Spinal cord (tissue), 9 donors: Measurements from ENCODE around the gene MSL3B.

Source experiments
- DNase-seq, 6 donors: peaks; one replicate each; pipeline versions ENCODE4 v3.0.0 to v3.0.0-alpha.2; 2013 to 2015; ENCODE audit warnings: low spot score in 6 of 6, low read depth in 4 of 6
- H3K27ac ChIP-seq: one replicate; pipeline ENCODE4 v1.5.1; 2013; ENCODE audit warnings: low read depth, low read length, control low read depth
- H3K27me3 ChIP-seq: one replicate; pipeline ENCODE4 v1.6.1; 2013; ENCODE audit warnings: low read length; ENCODE audit not compliant: control insufficient read depth, insufficient read depth
- H3K36me3 ChIP-seq: one replicate; pipeline ENCODE4 v1.6.1; 2013; ENCODE audit warnings: low read length; ENCODE audit not compliant: control insufficient read depth, insufficient read depth
- H3K4me1 ChIP-seq: one replicate; pipeline ENCODE4 v1.6.1; 2013; ENCODE audit warnings: low read length; ENCODE audit not compliant: control insufficient read depth, insufficient read depth
- H3K4me3 ChIP-seq: one replicate; pipeline ENCODE4 v1.5.1; 2013; ENCODE audit warnings: low read depth, low read length, control low read depth
- H3K9me3 ChIP-seq: one replicate; pipeline ENCODE4 v1.6.1; 2013; ENCODE audit warnings: low read length; ENCODE audit not compliant: control insufficient read depth, insufficient read depth
- WGBS: methylation state at CpG from one replicate; pipeline ENCODE4 v1.1.5; 2013; ENCODE audit warnings: missing lambda C conversion rate; ENCODE audit not compliant: insufficient coverage; 5-methylcytosine and 5-hydroxymethylcytosine counted together
- donor health status: healthy.

Gene MSL3B

DNA sequence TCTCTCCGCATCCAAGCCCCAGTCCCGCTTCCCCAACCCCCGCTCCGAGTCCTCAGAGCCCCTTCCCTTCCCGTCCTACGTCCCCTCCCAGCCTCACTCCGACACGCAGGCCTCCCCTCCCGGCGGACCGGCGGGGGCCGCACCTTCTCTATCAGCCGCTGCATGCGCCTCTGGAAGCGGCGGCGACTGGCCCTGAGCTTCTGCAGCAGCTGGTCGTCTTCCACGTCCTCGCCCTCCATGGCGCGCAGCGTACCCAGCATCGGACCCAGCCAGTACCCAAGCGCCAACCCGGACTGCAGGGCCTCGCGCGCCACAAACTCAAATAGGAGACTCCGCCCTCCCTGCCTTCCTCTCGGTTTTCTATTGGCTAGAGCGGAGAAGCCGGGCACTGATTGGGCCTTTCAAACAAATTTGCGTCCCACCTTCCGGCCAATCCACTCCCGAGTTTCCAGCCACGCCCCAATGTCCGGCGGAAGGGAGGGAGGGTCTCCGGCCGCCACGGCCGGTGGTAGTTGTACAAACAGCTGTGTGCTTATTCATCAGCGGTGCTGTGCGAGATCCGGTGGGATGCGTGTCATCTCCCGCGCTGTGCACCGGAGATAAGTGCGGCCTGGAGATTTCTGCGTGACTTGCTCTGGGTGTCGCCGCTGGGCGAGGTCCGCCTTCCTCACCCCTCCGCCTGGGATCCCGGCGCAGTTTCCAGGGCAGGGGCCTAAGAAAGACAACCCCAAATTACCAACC is 13.8 kb downstream of the MSL3B start, which contains the start of gene HJURP:
TSS of gene HJURP (minus strand) at position 295 of the 741 bp plus-strand sequence. CDS start at position 260, 35 bp downstream.
- DNase-seq, result peak; percentile 81 to 99 (median 92)
- WGBS, result 0% methylated on average over 55 of the region's 60 CpGs
- peak within 1 kb of the TSS; percentile 82 for H3K27ac ChIP-seq

DNA sequence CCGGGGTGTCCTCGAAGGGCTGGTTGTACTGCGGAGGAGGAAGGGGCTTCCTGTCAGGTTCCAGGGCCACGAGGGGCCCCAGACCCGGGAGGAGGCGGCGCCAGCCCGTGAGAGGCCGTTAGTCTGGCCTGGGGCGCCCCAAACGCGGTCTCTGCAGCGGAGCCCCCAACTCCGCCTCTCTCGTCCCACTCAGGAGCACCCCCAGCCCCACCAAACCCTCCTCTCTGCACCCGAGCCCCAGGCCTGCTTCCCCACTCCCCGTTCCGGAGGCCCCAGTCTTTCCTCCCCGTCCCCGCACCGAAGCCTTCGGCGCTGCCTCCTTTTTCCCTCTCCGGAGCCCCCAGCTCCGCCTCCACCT is 14.3 kb downstream of the MSL3B start:
- no peaks in the 10 kb centered on the region for H3K27me3 ChIP-seq
- no peak for DNase-seq
- peaks cover 14% of the 10 kb centered on the region for H3K4me1 ChIP-seq
- no peaks in the 10 kb centered on the region for H3K9me3 ChIP-seq
- peak overlapping the region; percentile 88 for H3K4me3 ChIP-seq
- 0% methylated on average over 25 of the region's 25 CpGs for WGBS
- peaks cover 13% of the 10 kb centered on the region for H3K36me3 ChIP-seq
- peak overlapping the region; percentile 22 for H3K27ac ChIP-seq

More for the DNA sequence above, 13.8 kb downstream of the MSL3B start, which contains the start of gene HJURP:
- Histone ChIP-seq H3K4me3 (peak within 1 kb of the TSS; percentile 88), H3K36me3 (peaks cover 10% of the 10 kb centered on the region), H3K9me3 (no peaks in the 10 kb centered on the region), H3K27me3 (no peaks in the 10 kb centered on the region), H3K4me1 (peaks cover 14% of the 10 kb centered on the region)

DNA sequence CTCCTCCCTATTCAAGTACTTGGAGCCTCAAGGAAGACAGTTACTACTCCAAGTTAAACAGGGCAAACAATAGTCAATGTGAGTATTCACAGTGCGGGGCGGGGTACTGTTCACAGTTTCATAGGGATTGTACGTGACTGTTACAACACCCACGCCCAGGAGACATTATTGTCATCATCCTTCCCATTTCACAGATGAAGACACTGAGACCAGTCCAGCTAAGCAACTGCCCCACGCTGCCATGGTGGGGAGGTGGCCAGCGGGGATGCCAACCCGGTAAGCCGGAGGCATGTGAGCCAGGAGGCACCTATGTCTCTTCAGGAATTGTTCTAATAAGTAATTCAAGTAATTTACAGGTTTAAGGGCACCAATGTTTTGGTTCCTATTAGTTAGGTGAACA is 14.8 kb downstream of the MSL3B start:
- DNase-seq, result no peak
- peaks cover 14% of the 10 kb centered on the region for H3K4me1 ChIP-seq
- no peaks in the 10 kb centered on the region for H3K9me3 ChIP-seq
- peaks cover 18% of the 10 kb centered on the region for H3K36me3 ChIP-seq
- peak overlapping the region; percentile 88 for H3K4me3 ChIP-seq
- no peak overlapping the region for H3K27ac ChIP-seq
- H3K27me3 ChIP-seq, result no peaks in the 10 kb centered on the region
- 16% methylated on average over 5 of the region's 8 CpGs for WGBS

DNA sequence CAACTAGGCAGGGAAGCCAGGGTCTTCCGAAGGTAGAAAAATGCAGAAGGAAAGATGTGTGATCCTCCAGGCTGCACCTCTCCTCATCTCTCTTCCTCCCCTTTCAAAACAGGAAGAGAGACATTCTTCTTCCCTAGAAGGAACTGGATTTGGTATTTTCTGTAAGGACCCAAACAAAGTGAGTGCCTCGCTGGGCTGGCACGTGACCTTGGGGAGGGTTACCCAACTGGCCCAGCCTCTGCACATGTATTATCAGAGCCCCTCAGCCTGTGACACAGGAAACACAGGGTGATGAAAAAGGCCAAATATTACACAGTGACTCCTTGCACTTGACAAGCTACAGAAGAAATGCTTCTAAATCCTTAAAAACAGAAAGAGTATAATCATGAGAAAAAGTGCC is 16.1 kb downstream of the MSL3B start:
- H3K4me1 ChIP-seq, result peaks cover 14% of the 10 kb centered on the region
- H3K9me3 ChIP-seq, result no peaks in the 10 kb centered on the region
- peaks cover 24% of the 10 kb centered on the region for H3K36me3 ChIP-seq
- H3K4me3 ChIP-seq, result no peak overlapping the region
- no peaks in the 10 kb centered on the region for H3K27me3 ChIP-seq
- H3K27ac ChIP-seq, result no peak overlapping the region
- WGBS, result 83% methylated on average over 2 of the region's 3 CpGs
- no peak for DNase-seq

DNA sequence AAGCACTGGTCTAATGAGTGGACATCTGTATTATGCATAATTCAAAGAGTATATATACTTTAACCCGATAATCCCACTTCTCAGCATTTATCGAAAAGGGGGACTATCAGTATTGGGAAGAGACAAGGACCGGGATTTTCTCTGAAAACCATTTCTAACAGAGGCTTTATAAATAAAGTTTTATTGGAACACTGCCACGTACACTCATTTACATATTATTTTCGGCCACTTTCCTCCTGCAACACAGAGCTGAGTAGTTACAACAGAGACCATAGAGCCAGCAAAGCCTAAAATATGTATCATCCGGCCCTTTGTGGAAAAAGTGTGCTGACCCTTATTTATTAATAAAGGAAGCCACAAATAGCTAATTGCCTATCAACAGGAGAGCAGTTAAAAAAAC is 17.0 kb downstream of the MSL3B start:
- Histone ChIP-seq H3K27ac (no peak overlapping the region), H3K27me3 (no peaks in the 10 kb centered on the region), H3K36me3 (peaks cover 26% of the 10 kb centered on the region), H3K4me3 (no peak overlapping the region), H3K4me1 (peaks cover 14% of the 10 kb centered on the region), H3K9me3 (no peaks in the 10 kb centered on the region)
- DNase-seq, result no peak
- no CpG with 5 or more reads among the region's 6 CpGs for WGBS

DNA sequence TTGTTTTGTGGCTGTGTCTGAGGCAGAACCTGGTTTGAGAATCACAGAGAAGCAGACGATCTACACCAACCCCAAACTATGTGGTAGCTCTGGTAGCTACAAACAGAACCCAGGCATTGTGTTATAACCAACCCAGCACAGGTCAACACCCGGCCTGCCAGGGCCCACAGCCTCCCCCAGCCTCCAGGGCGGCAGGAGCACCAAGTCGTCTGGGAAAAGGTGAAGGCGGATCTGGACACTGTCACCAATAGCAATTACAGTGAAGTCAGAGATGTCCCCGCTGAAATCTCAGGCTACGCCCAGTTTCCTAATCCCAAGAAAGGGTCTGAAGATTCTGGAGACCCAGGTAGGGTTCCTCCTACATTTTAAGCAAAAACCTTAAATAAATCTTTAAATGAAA is 17.4 kb downstream of the MSL3B start:
- no peak overlapping the region for H3K4me3 ChIP-seq
- H3K27ac ChIP-seq, result no peak overlapping the region
- peaks cover 26% of the 10 kb centered on the region for H3K36me3 ChIP-seq
- WGBS, result 96% methylated on average over 6 of the region's 7 CpGs
- peaks cover 14% of the 10 kb centered on the region for H3K4me1 ChIP-seq
- H3K9me3 ChIP-seq, result no peaks in the 10 kb centered on the region
- no peaks in the 10 kb centered on the region for H3K27me3 ChIP-seq
- DNase-seq, result no peak

DNA sequence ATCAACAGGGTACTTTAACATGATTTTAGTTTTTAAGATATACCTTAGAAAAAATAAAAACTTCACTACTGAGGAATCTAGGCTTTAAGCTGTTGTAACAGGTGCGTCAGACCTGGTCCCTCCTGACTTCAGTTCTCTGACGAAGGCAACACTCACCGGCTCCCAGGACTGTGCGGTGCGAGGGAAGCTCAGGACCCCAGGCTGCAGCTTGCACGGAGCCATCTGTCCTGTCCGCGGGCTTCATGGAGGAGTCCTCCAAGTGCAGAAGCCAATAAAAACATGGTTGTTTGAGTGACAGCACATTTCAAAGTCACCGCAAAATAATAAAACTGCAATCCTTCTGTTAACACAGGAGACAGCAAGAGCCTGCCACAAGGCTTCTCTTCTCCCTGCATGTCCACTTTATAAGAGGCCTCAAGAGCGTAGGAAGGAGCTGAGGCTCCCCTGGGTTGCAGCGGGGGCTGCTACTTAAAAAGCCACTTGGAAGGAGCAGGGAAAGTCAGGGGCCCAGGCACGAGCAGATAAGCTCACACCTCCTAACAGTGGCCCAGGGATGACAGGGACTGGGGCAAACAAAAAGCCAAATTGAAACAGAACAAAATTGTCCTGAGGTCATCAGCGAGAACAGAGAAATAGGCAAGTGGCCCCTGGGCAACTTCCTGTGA is 18.4 kb downstream of the MSL3B start:
- no peak overlapping the region for H3K4me3 ChIP-seq
- H3K36me3 ChIP-seq, result peaks cover 26% of the 10 kb centered on the region
- DNase-seq, result no peak
- H3K9me3 ChIP-seq, result no peaks in the 10 kb centered on the region
- 88% methylated on average over 13 of the region's 13 CpGs for WGBS
- no peaks in the 10 kb centered on the region for H3K27me3 ChIP-seq
- H3K27ac ChIP-seq, result no peak overlapping the region
- peaks cover 11% of the 10 kb centered on the region for H3K4me1 ChIP-seq

DNA sequence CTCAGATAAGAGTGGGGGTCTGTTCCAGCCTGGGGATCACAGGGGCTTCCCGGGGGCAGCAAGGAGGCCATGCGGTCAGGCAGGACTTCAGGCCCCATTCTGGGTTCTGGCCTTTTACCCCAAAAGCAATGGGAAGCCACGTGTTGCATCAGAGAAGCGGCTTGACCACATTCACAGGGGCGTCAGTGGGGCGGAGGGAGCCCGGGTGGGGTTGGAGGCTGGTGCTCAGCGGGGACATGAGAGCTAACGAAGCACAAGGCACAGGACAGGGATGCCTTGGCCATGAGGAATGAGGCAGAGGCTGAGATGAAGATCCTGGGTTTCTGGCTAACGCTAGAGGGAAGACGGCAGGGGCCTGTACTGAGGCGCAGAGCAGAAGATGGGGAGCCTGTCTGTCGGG is 19.9 kb downstream of the MSL3B start:
- DNase-seq, result no peak
- peaks cover 26% of the 10 kb centered on the region for H3K36me3 ChIP-seq
- 92% methylated on average over 13 of the region's 13 CpGs for WGBS
- H3K27me3 ChIP-seq, result no peaks in the 10 kb centered on the region
- H3K4me1 ChIP-seq, result peaks cover under 1% of the 10 kb centered on the region
- H3K27ac ChIP-seq, result no peak overlapping the region
- H3K9me3 ChIP-seq, result no peaks in the 10 kb centered on the region
- H3K4me3 ChIP-seq, result no peak overlapping the region

DNA sequence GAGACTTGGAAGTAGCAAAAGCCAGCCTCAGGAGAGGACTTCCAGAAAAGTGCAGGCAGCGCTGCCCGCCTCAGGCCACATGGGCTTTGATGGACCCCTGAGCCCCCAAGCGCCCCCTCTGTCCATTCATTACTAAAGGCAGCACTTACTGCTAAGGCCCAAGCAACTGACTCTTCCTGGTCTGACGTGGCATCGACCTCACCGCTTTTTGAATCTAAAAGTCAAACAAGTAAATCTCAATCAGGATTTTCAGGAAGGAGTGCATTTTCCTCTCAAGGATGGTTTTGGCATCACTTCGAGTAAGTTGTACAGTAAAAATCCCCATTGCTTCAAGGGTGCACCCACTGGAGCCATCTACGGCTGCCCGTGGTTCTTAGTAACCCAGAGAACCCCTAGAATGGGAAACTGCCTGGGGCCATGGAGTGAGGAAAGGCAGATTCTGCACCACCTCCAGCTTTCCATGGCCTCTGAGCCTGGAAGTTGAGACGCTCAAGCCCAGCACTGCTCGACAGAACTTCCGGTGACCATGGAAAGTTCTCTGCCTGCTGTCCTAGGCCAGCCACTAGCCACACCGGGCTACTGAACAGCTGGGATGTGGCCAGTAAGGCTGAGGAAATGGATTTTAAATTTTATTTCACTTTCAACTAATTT is 20.8 kb downstream of the MSL3B start:
- Histone ChIP-seq H3K4me3 (no peak overlapping the region), H3K9me3 (no peaks in the 10 kb centered on the region), H3K4me1 (no peaks in the 10 kb centered on the region), H3K36me3 (peaks cover 26% of the 10 kb centered on the region), H3K27ac (no peak overlapping the region), H3K27me3 (no peaks in the 10 kb centered on the region)
- no peak for DNase-seq
- WGBS, result 96% methylated on average over 9 of the region's 13 CpGs
